GM19468 (cell line): Measurements from ENCODE around the gene RFTN1.
A peak's percentile ranks its signal among the peaks of the same experiment; 100 is the strongest.

Experiments used
- ATAC-seq: cut with Tn5 transposase; IDR thresholded peaks from one replicate; pipeline ENCODE4 v1.9.1; 2021; ENCODE audit warnings: mild to moderate bottlenecking, moderate library complexity, moderate number of reproducible peaks; ENCODE audit not compliant: unreplicated experiment; ENCODE audit errors: extremely low read depth

Gene RFTN1

DNA sequence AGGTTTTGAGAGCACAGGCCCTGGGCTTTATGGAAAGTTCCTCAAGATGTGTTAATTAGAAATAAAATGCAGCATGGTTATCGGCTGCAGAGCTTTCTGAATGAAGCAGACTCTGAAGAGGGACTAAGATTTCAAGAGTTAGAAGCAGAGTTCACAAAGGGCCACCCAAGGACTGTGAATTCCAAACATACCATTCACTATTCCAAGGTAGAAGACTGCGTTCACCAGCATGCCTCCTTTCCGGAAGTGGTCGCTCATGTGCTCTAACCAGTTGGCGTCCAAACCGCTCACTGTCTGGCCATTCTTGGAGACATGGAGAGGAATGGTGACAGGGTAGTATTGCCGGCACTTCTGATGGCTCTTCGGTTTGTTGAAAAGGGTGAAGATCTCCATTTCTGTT, 143.6 kb downstream of the RFTN1 start:
- ATAC-seq: no peak

- ATAC-seq: no peak
These were observed 144.2 kb downstream of the RFTN1 start for GRCh38 chr3:16369276-16369675.

DNA sequence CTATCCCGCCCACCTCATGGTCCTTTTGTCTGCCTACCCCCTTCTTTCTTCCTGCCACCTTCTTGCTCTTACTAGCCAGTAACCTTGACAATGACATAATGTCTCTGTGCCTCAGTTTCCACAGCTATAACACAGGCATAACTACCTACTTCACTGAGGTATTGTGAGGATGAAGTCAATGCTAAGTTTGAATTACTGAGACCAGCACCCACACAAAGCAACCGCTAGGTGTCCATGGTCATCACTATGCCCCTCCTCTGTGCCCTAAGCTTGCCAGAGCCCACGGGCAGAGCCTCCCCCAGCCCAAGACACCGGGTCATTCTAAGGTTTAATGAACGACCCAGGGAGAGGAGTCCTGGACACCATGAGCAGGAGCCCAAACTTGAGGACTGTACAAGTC, 146.9 kb downstream of the RFTN1 start:
- ATAC-seq: no peak

DNA sequence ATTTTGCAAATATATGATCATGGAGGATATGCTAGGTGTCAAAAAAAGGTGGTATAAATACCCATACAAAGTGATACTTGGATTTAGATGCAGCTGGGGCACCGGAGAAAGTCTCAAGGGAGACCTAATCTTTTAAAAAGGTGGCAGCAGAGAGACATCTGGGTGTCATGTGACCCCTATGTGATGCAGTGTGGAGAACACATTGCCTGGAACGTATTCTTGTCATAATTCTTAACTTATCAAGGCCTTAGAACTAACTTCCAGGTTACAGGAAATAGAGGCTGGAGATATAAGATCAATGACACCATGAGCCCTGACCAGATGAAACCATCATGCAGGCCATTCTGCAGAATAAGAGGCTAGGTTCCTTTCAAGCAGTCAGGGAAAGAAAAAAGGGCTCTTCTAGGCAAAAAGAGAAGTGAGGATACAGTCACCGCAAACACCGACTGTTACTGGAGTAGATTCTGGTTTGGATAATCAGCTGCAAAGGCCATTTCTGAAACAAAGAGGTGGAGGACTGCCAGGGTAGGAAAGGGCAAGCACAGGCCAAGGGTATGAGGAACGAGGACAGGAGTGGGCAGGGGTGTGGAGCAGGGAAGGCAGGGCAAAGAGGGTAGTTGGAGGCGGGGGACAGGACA, 147.9 kb downstream of the RFTN1 start:
- ATAC-seq: no peak

DNA sequence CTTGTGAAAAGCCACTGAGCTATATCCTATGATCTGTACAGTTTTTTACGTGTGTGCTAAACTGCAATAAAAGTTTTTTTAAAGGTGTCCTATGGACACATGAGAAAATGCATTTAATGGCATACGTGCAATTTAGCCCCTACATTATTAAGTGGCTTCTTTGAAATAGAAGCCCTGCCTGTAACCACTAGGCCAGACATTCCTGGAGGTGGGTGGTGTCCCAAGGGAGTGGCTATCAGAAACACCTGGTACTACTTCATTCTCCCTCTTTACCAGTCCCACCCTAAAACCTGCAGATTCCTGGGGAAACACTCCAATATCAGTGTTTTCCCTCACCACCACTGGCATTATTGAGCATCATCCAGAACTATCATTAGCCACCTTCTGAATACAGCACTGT, 148.5 kb downstream of the RFTN1 start:
- no peak for ATAC-seq

DNA sequence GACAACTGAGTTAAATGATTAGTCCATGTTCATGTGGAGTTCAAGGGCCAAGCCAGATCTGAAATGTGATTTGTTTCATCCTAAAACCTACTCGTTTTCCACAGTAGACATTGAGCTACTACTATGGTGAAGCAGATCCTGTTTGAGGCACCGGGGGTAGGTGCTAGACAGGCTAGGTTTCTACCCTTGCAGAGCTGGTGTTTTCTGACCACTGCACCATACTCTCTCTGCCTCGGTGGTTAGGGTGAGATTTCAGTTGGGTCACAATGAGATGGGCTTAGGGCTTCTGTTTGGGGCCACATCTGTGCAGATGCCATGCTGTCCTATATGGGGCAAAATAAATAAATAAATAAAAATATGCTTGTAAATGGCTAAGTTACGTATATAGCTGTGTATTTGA, 149.2 kb downstream of the RFTN1 start:
- no peak for ATAC-seq

GRCh38 chr3:16363636-16364035, 149.9 kb downstream of the RFTN1 start:
- ATAC-seq: no peak

DNA sequence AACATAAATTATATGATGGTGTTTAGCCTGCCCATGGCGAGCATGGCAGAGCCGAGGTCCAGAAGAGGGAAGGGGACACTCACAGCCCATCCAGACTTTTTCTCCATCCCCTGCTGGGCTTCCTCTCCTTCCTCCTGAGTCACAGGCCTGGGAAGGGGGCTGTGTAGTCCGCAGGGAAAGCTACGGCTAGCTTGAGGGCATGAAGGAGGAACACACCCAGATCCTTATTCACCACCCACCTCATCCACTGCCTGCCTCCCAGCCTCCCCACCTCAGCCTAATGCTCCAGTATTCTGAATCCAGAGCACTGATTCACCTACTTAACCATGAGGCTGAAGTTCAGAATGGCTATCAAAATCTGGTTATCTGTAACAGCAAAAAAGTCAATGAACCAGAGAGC, 150.7 kb downstream of the RFTN1 start:
- ATAC-seq: no peak

DNA sequence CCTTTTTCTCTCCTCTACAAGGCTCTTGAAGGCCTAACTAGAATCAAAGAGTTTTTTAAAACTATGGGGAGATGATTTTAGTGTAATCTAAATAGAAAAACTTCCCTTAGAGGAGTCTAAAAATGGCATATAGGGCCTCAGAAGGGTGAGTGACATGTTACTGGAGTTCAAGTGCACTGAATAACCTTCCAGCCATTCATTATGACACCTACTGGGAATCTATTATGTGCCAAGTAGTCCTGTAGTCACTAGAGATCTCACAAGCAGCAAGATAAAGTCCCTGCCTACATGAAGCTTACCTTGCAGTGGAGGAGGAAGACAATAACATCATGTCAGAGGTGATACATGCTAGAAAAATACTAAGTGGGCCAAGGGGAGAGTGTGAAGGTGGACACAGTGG, 152.4 kb downstream of the RFTN1 start:
- ATAC-seq: no peak

GRCh38 chr3:16359331-16359730, 154.2 kb downstream of the RFTN1 start:
- peak; percentile 28 for ATAC-seq

GRCh38 chr3:16358336-16358735, 155.2 kb downstream of the RFTN1 start:
- ATAC-seq: no peak

DNA sequence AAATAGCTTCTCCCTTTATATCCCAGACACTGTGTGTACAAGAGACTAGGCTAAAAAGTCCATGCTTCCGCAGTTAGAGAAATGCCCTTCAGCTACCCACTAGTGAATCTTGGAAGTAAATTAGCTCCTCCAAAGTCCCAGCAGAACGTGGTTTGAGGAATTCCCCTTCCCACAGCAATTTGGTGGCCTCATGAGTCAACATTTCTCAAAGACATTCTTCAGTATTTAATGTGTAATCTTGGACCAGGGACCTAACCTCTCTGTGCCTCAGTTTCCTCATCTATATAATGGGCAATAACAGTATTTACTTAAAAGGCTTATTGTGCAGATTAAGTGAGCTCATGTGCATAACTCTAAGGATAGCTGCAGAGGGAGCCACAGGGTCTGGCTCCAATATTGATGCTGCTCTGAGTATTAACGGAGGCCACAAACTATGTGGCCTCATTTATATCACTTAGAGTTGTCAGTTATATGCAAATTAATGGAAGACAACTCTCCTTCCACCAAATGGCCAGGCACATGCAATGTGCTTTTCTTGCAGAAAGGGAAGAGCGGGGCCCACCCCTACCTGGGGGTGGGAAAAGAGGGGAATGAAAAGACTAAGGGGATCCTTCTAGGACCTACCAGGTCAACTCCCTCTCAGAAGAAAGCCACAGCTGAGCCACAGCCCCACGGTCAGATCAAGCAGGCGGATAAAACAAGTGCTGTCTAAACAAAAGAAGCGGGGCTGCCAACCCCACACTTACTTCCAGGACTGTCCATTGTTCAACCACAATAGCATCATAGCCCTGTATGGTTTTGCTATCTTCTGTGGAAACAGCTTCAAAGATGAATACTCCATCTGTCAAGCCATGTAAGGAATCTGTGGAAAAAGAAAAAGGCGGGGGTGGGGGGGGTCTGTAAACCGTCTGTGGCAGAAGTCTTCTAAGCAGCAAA, 156.0 kb downstream of the RFTN1 start:
- ATAC-seq: no peak

DNA sequence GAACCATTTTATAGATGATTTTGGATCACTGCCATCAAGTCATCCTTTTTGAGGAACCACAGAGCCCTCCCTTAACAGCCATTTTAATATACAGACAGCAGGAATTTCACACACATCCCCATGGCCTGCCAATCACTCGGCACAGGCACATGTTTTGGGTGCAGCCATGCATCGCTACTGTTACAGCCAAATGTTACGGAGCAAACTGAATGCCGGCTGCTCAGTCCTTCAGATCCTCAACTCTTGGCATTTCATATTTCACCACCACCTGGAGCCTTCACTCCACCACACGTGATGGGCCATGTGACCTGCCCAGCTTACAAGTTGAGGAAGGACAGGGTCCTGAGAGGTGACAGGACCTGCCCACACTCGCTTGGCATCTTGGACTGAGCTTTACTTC, 157.7 kb downstream of the RFTN1 start:
- ATAC-seq: no peak

DNA sequence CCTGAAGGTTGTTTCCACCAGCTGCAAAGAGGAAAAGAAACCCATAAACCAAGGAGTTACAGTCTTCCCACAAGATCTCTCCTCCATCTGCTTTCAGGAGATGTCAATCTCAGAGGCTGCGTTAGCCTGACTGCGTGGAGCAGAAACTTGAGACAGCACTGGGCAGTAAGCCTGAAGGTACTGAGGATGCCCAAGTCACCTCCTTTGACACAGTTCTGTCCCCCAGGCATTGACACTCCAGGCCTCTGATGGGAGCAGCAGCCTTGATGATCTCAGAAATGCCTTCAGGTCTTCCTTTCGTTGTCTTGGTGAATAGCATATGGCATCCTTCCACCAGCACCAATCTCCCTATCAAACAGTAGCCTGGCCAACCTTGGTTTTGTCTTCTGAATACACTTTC, 159.2 kb downstream of the RFTN1 start:
- ATAC-seq: no peak

GRCh38 chr3:16352428-16352827, 161.1 kb downstream of the RFTN1 start:
- no peak for ATAC-seq

GRCh38 chr3:16350597-16351318, 162.7 kb downstream of the RFTN1 start:
- no peak for ATAC-seq

DNA sequence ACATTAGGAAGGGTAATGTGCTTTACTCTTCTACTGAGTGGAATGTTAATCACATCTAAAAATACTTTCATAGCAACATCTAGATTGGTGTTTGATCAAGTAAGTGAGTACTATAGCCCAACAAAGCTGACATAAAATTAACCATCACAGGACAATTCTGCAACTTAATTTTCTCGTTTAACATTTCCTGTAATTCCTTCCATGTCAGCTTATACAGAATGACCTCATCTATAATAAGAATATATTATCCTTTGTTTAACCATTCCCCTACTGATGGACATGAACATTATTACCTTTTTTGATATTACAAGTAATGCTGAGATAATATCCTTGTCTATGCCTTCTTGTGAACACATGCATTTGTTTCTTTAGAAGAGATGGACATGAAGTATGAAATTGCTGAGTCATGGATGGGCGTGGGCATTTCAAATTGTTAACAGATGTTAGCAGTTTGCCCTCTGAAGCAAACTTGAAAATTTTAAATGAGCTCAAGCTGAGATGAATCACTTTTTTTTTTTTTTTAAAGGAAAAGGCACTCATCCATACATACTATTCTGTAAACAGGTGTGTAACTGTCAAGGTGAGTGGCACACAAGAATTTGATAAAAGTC, 163.4 kb downstream of the RFTN1 start:
- ATAC-seq: no peak

- no peak for ATAC-seq
These were observed 166.0 kb downstream of the RFTN1 start for GRCh38 chr3:16347548-16347947.

- no peak for ATAC-seq
These were observed 167.0 kb downstream of the RFTN1 start for GRCh38 chr3:16346413-16347081.

GRCh38 chr3:16343101-16343500, 170.4 kb downstream of the RFTN1 start:
- ATAC-seq: no peak
